CD14-positive monocyte (primary cell): ENCODE results near the gene CAPN13. TPM values are rescaled to one million over a fixed set of nuclear protein-coding genes. Genes with fewer than 3 reads are reported as not detected.

Experiments
- DNase-seq, 3 donors: peaks; one replicate each; pipeline ENCODE4 v3.0.0-alpha.2; 2011 to 2022
- H2AFZ ChIP-seq: 2 replicates; pipeline ENCODE4 v1.6.0; 2012; ENCODE audit warnings: mild to moderate bottlenecking, low read depth, low read length, inconsistent platforms; ENCODE audit not compliant: insufficient read depth, poor library complexity, severe bottlenecking
- H3K27ac ChIP-seq, 2 donors: 1 replicate in 1 of 2; 2 replicates in 1 of 2; pipeline ENCODE4 v1.5.1; 2012 to 2013; ENCODE audit warnings: low read length in 2 of 2, control low read depth in 1 of 2, inconsistent platforms in 1 of 2, low read depth in 1 of 2, mild to moderate bottlenecking in 1 of 2
- H3K27me3 ChIP-seq, 2 donors: one replicate each; pipeline versions ENCODE4 v1.6.0 to v1.6.1; 2011 to 2013; ENCODE audit warnings: low read length in 2 of 2; ENCODE audit not compliant: control insufficient read depth in 2 of 2, insufficient read depth in 2 of 2
- H3K36me3 ChIP-seq, 2 donors: replicated peaks in 1 of 2; 1 replicate in 1 of 2; 2 replicates in 1 of 2; pipeline versions ENCODE4 v1.5.1 to v1.6.1; 2012 to 2013; ENCODE audit warnings: low read length in 2 of 2, control low read depth in 1 of 2, inconsistent platforms in 1 of 2, mild to moderate bottlenecking in 1 of 2; ENCODE audit not compliant: insufficient read depth in 2 of 2, control insufficient read depth in 1 of 2
- H3K4me1 ChIP-seq, 2 donors: 1 replicate in 1 of 2; 2 replicates in 1 of 2; pipeline versions ENCODE4 v1.5.1 to v1.6.1; 2012 to 2013; ENCODE audit warnings: low read length in 2 of 2, control low read depth in 1 of 2, inconsistent platforms in 1 of 2, mild to moderate bottlenecking in 1 of 2, moderate library complexity in 1 of 2; ENCODE audit not compliant: insufficient read depth in 2 of 2, control insufficient read depth in 1 of 2
- H3K4me2 ChIP-seq: replicated peaks from 2 replicates; pipeline ENCODE3; 2012; ENCODE audit warnings: low read length, moderate library complexity, mild to moderate bottlenecking; ENCODE audit not compliant: poor library complexity, severe bottlenecking; ENCODE audit errors: extremely low read depth
- H3K4me3 ChIP-seq, 3 experiments: fragments of 200-600 bp in 1 of 3; sonication (generic) in 1 of 3; replicated peaks in 1 of 3; 1 replicate in 2 of 3; 2 replicates in 1 of 3; pipeline ENCODE4 v1.5.1; 2011 to 2013; ENCODE audit warnings: low read length in 3 of 3, mild to moderate bottlenecking in 3 of 3, control low read depth in 2 of 3, low read depth in 2 of 3, inconsistent platforms in 1 of 3, moderate library complexity in 1 of 3
- H3K79me2 ChIP-seq: 2 replicates; pipeline ENCODE4 v1.6.0; 2012; ENCODE audit warnings: mild to moderate bottlenecking, control low read depth, inconsistent platforms, low read length, moderate library complexity; ENCODE audit not compliant: insufficient read depth
- H3K9ac ChIP-seq: 2 replicates; pipeline ENCODE4 v1.6.0; 2017; ENCODE audit warnings: low read length, mild to moderate bottlenecking; ENCODE audit not compliant: insufficient read depth, poor library complexity, severe bottlenecking
- H3K9me3 ChIP-seq, 2 donors: replicated peaks in 1 of 2; 1 replicate in 1 of 2; 2 replicates in 1 of 2; pipeline versions ENCODE4 v1.5.1 to v1.6.1; 2012 to 2013; ENCODE audit warnings: low read length in 2 of 2, control low read depth in 1 of 2; ENCODE audit not compliant: control insufficient read depth in 1 of 2, insufficient read depth in 1 of 2
- H4K20me1 ChIP-seq: 2 replicates; pipeline ENCODE4 v1.6.0; 2012; ENCODE audit warnings: mild to moderate bottlenecking, low read length, control low read depth, moderate library complexity; ENCODE audit not compliant: insufficient read depth
- H3K27ac Mint-ChIP-seq, 7 donors: one replicate each; pipeline ENCODE4 v1.8.0; 2020; ENCODE audit warnings: mild to moderate bottlenecking in 7 of 7, mixed read lengths in 7 of 7, moderate library complexity in 6 of 7, inconsistent platforms in 2 of 7
- H3K27me3 Mint-ChIP-seq, 3 donors: one replicate each; pipeline ENCODE4 v1.8.0; 2021 to 2022; ENCODE audit warnings: low read depth in 3 of 3, mild to moderate bottlenecking in 3 of 3, mixed read lengths in 3 of 3, moderate library complexity in 3 of 3, inconsistent platforms in 1 of 3
- H3K36me3 Mint-ChIP-seq, 2 donors: one replicate each; pipeline ENCODE4 v1.8.0; 2020; ENCODE audit warnings: mixed read lengths in 2 of 2, inconsistent platforms in 1 of 2, mild to moderate bottlenecking in 1 of 2
- H3K4me1 Mint-ChIP-seq: one replicate; pipeline ENCODE4 v1.8.0; 2020; ENCODE audit warnings: mild to moderate bottlenecking, mixed read lengths
- H3K4me3 Mint-ChIP-seq, 2 donors: one replicate each; pipeline ENCODE4 v1.8.0; 2020; ENCODE audit warnings: mild to moderate bottlenecking in 2 of 2, mixed read lengths in 2 of 2, moderate library complexity in 1 of 2
- H3K9me3 Mint-ChIP-seq, 7 donors: one replicate each; pipeline ENCODE4 v1.8.0; 2020 to 2022; ENCODE audit warnings: mixed read lengths in 7 of 7, mild to moderate bottlenecking in 6 of 7, moderate library complexity in 6 of 7, inconsistent platforms in 2 of 7
- WGBS: methylation state at CpG from one replicate; pipeline ENCODE4 v1.1.5; 2013; ENCODE audit warnings: missing lambda C conversion rate; ENCODE audit not compliant: insufficient coverage; 5-methylcytosine and 5-hydroxymethylcytosine counted together
- intact Hi-C, 2 donors: fragments of 100-400 bp; cut with micrococcal nuclease; formaldehyde crosslinking; loops; one replicate each; pipeline versions ENCODE4 v1.15.0 to v1.15.1; 2023
- polyA plus RNA-seq, 3 donors: library from polyadenylated mRNA; depleted of rRNA in 1 of 3; unstranded in 2 of 3; stranded (reverse) in 1 of 3; fragments of 300-500 nt in 2 of 3; fragments of >200 nt in 1 of 3; fragmentation: Illumina TruSeq in 2 of 3; gene quantifications; 1 replicate in 2 of 3; 2 replicates in 1 of 3; pipeline ENCODE4 v1.2.3, GENCODE V29; 2012 to 2021
- TF ChIP-seq, protein P1 (sequence below): fragments of 200-600 bp; IDR thresholded peaks from one replicate; pipeline ENCODE4 v1.8.0; 2022; ENCODE audit warnings: antibody characterized with exemption, mild to moderate bottlenecking

The CAPN13 gene
- polyA plus RNA-seq, 3 donors = not detected

DNA sequence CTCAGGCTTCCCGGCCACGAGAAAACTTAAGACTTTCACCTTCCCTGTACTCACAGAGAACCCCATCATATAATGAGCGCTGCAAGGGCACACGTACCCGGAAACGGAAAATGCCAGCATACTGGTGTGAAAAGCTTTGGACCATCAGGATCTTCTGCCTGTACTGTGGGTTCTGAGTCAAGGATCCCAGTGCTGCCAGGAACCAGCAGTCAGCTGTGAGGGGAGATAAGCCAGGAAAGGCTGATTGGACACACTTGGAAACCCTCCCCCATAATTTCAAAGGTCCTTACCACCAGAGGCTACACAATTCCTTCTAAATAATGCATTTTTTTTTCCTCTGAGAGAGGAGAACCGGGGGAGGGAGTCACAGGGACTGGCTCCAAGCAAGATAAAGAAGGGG, 31.4 kb downstream of the CAPN13 start:
- WGBS = no CpG with 5 or more reads among the region's 7 CpGs
- H3K4me3 Mint-ChIP-seq = peak overlapping the region in 1 of 2 donors; percentile 50
- DNase-seq = no peak

DNA sequence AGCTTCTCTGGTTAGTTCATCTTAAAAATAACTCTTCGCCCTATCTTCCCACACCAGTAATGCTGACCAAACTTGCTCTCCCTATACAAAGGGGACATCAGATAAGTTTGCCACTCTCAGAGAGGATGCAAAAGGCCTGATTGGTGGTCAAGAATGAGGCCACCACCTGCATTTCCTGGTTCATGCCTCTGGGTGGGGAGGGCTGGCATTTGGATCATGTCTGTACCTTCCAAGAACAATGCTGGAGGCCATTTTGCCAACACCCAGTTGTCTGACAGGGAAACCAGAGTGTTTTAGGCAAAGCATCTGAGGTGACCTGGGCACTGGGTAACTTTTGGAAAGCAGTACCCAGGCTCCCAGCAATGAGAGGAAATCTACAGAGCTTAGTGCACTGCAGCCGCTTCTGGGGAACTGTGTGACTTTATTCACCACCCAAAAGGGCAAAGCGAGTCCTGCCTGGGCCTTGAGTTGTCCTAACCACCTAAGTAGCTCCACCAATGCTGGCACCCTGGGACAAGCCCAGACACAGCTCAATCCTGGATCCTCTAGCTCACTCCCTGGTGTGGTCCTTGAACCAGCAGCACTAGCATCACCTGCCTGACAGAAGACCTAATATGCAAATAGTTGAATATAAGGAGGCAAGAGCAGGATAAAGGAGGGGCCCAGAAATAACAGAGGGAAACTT, 35.1 kb downstream of the CAPN13 start:
- Histone ChIP-seq H3K27me3 (no peaks in the 10 kb centered on the region), H3K36me3 (no peaks in the 10 kb centered on the region), H2AFZ (no peak overlapping the region), H3K9ac (no peak overlapping the region), H3K79me2 (no peaks in the 10 kb centered on the region), H3K4me1 (no peaks in the 10 kb centered on the region), H4K20me1 (no peaks in the 10 kb centered on the region), H3K4me2 (no peak overlapping the region), H3K27ac (no peak overlapping the region), H3K4me3 (no peak overlapping the region), H3K9me3 (no peaks in the 10 kb centered on the region)
- H3K4me1 Mint-ChIP-seq = peaks cover 5% of the 10 kb centered on the region
- no peak overlapping the region for H3K27ac Mint-ChIP-seq
- WGBS = 86% methylated on average over 2 of the region's 3 CpGs
- H3K9me3 Mint-ChIP-seq = peaks cover 0 to 2% (median 0%) of the 10 kb centered on the region in 7 donors
- peaks cover 2 to 4% (median 3%) of the 10 kb centered on the region in 3 donors for H3K27me3 Mint-ChIP-seq
- TF ChIP-seq, protein P1, sequence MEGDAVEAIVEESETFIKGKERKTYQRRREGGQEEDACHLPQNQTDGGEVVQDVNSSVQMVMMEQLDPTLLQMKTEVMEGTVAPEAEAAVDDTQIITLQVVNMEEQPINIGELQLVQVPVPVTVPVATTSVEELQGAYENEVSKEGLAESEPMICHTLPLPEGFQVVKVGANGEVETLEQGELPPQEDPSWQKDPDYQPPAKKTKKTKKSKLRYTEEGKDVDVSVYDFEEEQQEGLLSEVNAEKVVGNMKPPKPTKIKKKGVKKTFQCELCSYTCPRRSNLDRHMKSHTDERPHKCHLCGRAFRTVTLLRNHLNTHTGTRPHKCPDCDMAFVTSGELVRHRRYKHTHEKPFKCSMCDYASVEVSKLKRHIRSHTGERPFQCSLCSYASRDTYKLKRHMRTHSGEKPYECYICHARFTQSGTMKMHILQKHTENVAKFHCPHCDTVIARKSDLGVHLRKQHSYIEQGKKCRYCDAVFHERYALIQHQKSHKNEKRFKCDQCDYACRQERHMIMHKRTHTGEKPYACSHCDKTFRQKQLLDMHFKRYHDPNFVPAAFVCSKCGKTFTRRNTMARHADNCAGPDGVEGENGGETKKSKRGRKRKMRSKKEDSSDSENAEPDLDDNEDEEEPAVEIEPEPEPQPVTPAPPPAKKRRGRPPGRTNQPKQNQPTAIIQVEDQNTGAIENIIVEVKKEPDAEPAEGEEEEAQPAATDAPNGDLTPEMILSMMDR = no peak
- H3K4me3 Mint-ChIP-seq = no peak overlapping the region
- no peaks in the 10 kb centered on the region for H3K36me3 Mint-ChIP-seq
- DNase-seq = no peak
- intact Hi-C loops = no loop called here

More for the DNA sequence above, 31.4 kb downstream of the CAPN13 start:
- Mint-ChIP-seq H3K27ac (no peak overlapping the region), H3K27me3 (peaks cover 2 to 4% (median 3%) of the 10 kb centered on the region in 3 donors), H3K36me3 (no peaks in the 10 kb centered on the region), H3K4me1 (peaks cover 5% of the 10 kb centered on the region), H3K9me3 (peaks cover 0 to 5% (median 0%) of the 10 kb centered on the region in 7 donors)
- TF ChIP-seq, protein P1 = no peak
- Histone ChIP-seq H3K9ac (no peak overlapping the region), H3K27ac (no peak overlapping the region), H3K4me2 (no peak overlapping the region), H3K79me2 (no peaks in the 10 kb centered on the region), H3K4me1 (no peaks in the 10 kb centered on the region), H3K27me3 (no peaks in the 10 kb centered on the region), H3K36me3 (no peaks in the 10 kb centered on the region), H3K4me3 (no peak overlapping the region), H2AFZ (peak overlapping the region; percentile 43), H3K9me3 (no peaks in the 10 kb centered on the region), H4K20me1 (no peaks in the 10 kb centered on the region)
- intact Hi-C loops = no loop called here
